ENCODE data around the gene KCNA2. TPM values are rescaled to one million over a fixed set of nuclear protein-coding genes. Genes with fewer than 3 reads are reported as not detected.
A peak's percentile ranks its signal among the peaks of the same experiment; 100 is the strongest.

The KCNA2 gene
- total RNA-seq (under 1 TPM; 0.25 to 0.68 TPM), polyA plus RNA-seq (under 1 TPM; 0.02 to 0.06 TPM)
- long read RNA-seq, donor 1 = 0 reads
- long read RNA-seq, donor 2 = 0 reads
- long read RNA-seq, donor 3 = 0 reads
- long read RNA-seq, donor 4 = 0 reads
- long read RNA-seq, donor 5, partial matches to known transcripts = 0 of 1 reads
- long read RNA-seq, donor 5, other reads (novel, unspliced or antisense) = 0 of 1 reads

GRCh38 chr1:110605901-110606656 is at the start of gene KCNA2:
KCNA2 (minus strand) TSS chr1:110606358; CDS start chr1:110604782, 1,576 bp downstream.
- TF ChIP-seq CTCF (IDR thresholded peaks at IDR 0.05; ENCODE audit: control extremely low read depth, extremely low read depth) = no peak
- Histone ChIP-seq H3K36me3 (ENCODE audit: control insufficient read depth in 4 of 4, insufficient read depth in 4 of 4, low read length in 4 of 4) (no peaks in the 10 kb centered on the region), H3K9me3 (ENCODE audit: control insufficient read depth in 4 of 4, insufficient read depth in 3 of 4, low read length in 3 of 4) (peaks cover 0 to 2% (median 0%) of the 10 kb centered on the region in 4 donors), H3K27ac (ENCODE audit: low read depth in 1 of 2, low read length in 1 of 2) (no peak within 1 kb of the TSS), H3K4me3 (peak within 1 kb of the TSS; percentile 29), H3K27me3 (ENCODE audit: control insufficient read depth in 3 of 3, insufficient read depth in 3 of 3, low read length in 2 of 3) (peaks cover 8 to 70% (median 58%) of the 10 kb centered on the region in 3 donors), H3K4me1 (ENCODE audit: control insufficient read depth in 5 of 5, insufficient read depth in 5 of 5, low read length in 5 of 5) (peaks cover 0 to 19% (median 9%) of the 10 kb centered on the region in 5 donors), H3K9ac (ENCODE audit: insufficient read depth in 1 of 2, low read length in 2 of 2) (no peak within 1 kb of the TSS)
- DNase-seq = peak; percentile 72 to 87 (median 79)
- peak; percentile 40 for ATAC-seq (ENCODE audit: insufficient read depth, low FRiP score)
- WGBS, 2 donors = 2% methylated on average over 31 to 41 of the region's 41 CpGs

GRCh38 chr1:110650609-110651008 is 44.5 kb upstream of the KCNA2 start:
- whole genome bisulfite sequencing, 2 donors = 87 to 94% methylated on average over 2 of the region's 2 CpGs
- ATAC-seq (ENCODE audit: insufficient read depth, low FRiP score) = no peak
- no peak for TF ChIP-seq CTCF (IDR thresholded peaks at IDR 0.05; ENCODE audit: control extremely low read depth, extremely low read depth)
- Histone ChIP-seq H3K9me3 (ENCODE audit: control insufficient read depth in 4 of 4, insufficient read depth in 3 of 4, low read length in 3 of 4) (no peaks in the 10 kb centered on the region), H3K9ac (ENCODE audit: insufficient read depth in 1 of 2, low read length in 2 of 2) (no peak overlapping the region), H3K4me1 (ENCODE audit: control insufficient read depth in 5 of 5, insufficient read depth in 5 of 5, low read length in 5 of 5) (peaks cover 2 to 29% (median 14%) of the 10 kb centered on the region in 5 donors), H3K36me3 (ENCODE audit: control insufficient read depth in 4 of 4, insufficient read depth in 4 of 4, low read length in 4 of 4) (no peaks in the 10 kb centered on the region), H3K27ac (ENCODE audit: low read depth in 1 of 2, low read length in 1 of 2) (no peak overlapping the region), H3K4me3 (no peak overlapping the region), H3K27me3 (ENCODE audit: control insufficient read depth in 3 of 3, insufficient read depth in 3 of 3, low read length in 2 of 3) (peaks cover 0 to 4% (median 0%) of the 10 kb centered on the region in 3 donors)
- DNase-seq = no peak

- peaks cover 0 to 4% (median 0%) of the 10 kb centered on the region in 3 donors for H3K27me3 ChIP-seq (ENCODE audit: control insufficient read depth in 3 of 3, insufficient read depth in 3 of 3, low read length in 2 of 3)
- no peak for ATAC-seq (ENCODE audit: insufficient read depth, low FRiP score)
- TF ChIP-seq CTCF (IDR thresholded peaks at IDR 0.05; ENCODE audit: control extremely low read depth, extremely low read depth) = no peak
- WGBS, 2 donors = 64 to 78% methylated on average over 2 of the region's 2 CpGs
- peaks cover 2 to 50% (median 19%) of the 10 kb centered on the region in 5 donors for H3K4me1 ChIP-seq (ENCODE audit: control insufficient read depth in 5 of 5, insufficient read depth in 5 of 5, low read length in 5 of 5)
- DNase-seq = no peak
- H3K27ac ChIP-seq (ENCODE audit: low read depth in 1 of 2, low read length in 1 of 2) = no peak overlapping the region
- H3K9me3 ChIP-seq (ENCODE audit: control insufficient read depth in 4 of 4, insufficient read depth in 3 of 4, low read length in 3 of 4) = no peaks in the 10 kb centered on the region
- no peaks in the 10 kb centered on the region for H3K36me3 ChIP-seq (ENCODE audit: control insufficient read depth in 4 of 4, insufficient read depth in 4 of 4, low read length in 4 of 4)
- no peak overlapping the region for H3K9ac ChIP-seq (ENCODE audit: insufficient read depth in 1 of 2, low read length in 2 of 2)
- H3K4me3 ChIP-seq = no peak overlapping the region
Observed at GRCh38 chr1:110648417-110648816, 42.3 kb upstream of the KCNA2 start.
